K562 (cell line): ENCODE results near the gene RFC2. TPM values are rescaled to one million over a fixed set of nuclear protein-coding genes. Genes with fewer than 3 reads are reported as not detected.

Source experiments
- AFF4 ChIP-seq: sonication (generic); formaldehyde crosslinking; IDR thresholded peaks from 2 replicates; pipeline ENCODE4 v1.8.0; 2023; ENCODE audit warnings: mild to moderate bottlenecking, missing genetic modification reagents
- BHLHE40 ChIP-seq: IDR thresholded peaks from 2 replicates; pipeline ENCODE4 v1.6.1; 2011; ENCODE audit warnings: low read length, improper control_type of control experiment
- DNMT1 ChIP-seq: fragments of 450-650 bp; IDR thresholded peaks from 2 replicates; pipeline ENCODE4 v1.6.1; 2016; ENCODE audit warnings: antibody characterized with exemption, mild to moderate bottlenecking
- ELF2 ChIP-seq: fragments of 250-450 bp; sonication (Bioruptor Pico); IDR thresholded peaks from 2 replicates; pipeline ENCODE4 v1.5.0; 2021; ENCODE audit warnings: mild to moderate bottlenecking
- ELF4 ChIP-seq: fragments of 450-650 bp; formaldehyde crosslinking; IDR thresholded peaks from 2 replicates; pipeline ENCODE4 v1.4.0; 2022; ENCODE audit warnings: missing genetic modification characterization
- ELK3 ChIP-seq: fragments of 450-650 bp; formaldehyde crosslinking; IDR thresholded peaks from 2 replicates; pipeline ENCODE4 v1.4.0; 2020; ENCODE audit warnings: mild to moderate bottlenecking
- ESRRA ChIP-seq: fragments of 450-650 bp; IDR thresholded peaks from 2 replicates; pipeline ENCODE4 v1.6.1; 2014; ENCODE audit warnings: low read depth, mild to moderate bottlenecking, moderate library complexity, borderline replicate concordance
- ETV5 ChIP-seq: sonication (generic); formaldehyde crosslinking; IDR thresholded peaks from 2 replicates; pipeline ENCODE4 v1.4.0; 2020; ENCODE audit warnings: low read depth, mild to moderate bottlenecking, missing genetic modification reagents
- MAFK ChIP-seq: IDR thresholded peaks from 2 replicates; pipeline ENCODE4 v1.6.1; 2011; ENCODE audit warnings: low read length, improper control_type of control experiment
- OTX1 ChIP-seq: fragments of 450-650 bp; formaldehyde crosslinking; IDR thresholded peaks from 2 replicates; pipeline ENCODE4 v1.4.0; 2022; ENCODE audit warnings: mild to moderate bottlenecking
- PCBP1 ChIP-seq: fragments of 200-400 bp; formaldehyde crosslinking; IDR thresholded peaks from 2 replicates; pipeline ENCODE4 v1.6.1; 2018; ENCODE audit warnings: mild to moderate bottlenecking, low read depth, low read length; ENCODE audit not compliant: poor library complexity, severe bottlenecking
- PTTG1 ChIP-seq: fragments of 450-650 bp; IDR thresholded peaks from 2 replicates; pipeline ENCODE4 v1.6.1; 2016; ENCODE audit warnings: low read depth, mild to moderate bottlenecking, missing genetic modification characterization, missing compliant biosample characterization
- SRSF9 ChIP-seq: fragments of 200-400 bp; formaldehyde crosslinking; IDR thresholded peaks from 2 replicates; pipeline ENCODE4 v1.6.1; 2017; ENCODE audit warnings: low read depth, low read length, borderline replicate concordance
- THRA ChIP-seq: fragments of 450-650 bp; IDR thresholded peaks from 2 replicates; pipeline ENCODE4 v1.6.1; 2017; ENCODE audit warnings: mild to moderate bottlenecking, moderate library complexity
- U2AF1 ChIP-seq: fragments of 200-400 bp; formaldehyde crosslinking; optimal IDR thresholded peaks from 2 replicates; pipeline ENCODE3; 2017; ENCODE audit warnings: mild to moderate bottlenecking, low read depth, low read length, moderate library complexity
- YY1 ChIP-seq, 3 experiments: IDR thresholded peaks; 2 replicates each; pipeline ENCODE4 v1.6.1; 2011; ENCODE audit warnings: low read length in 2 of 3, mild to moderate bottlenecking in 2 of 3, moderate library complexity in 2 of 3, borderline replicate concordance in 1 of 3, control low read depth in 1 of 3, low read depth in 1 of 3; ENCODE audit not compliant: insufficient read depth in 3 of 3, insufficient replicate concordance in 2 of 3, control insufficient read depth in 1 of 3, insufficient read length in 1 of 3; ENCODE audit errors: extremely low read depth in 1 of 3
- ZEB2 ChIP-seq: fragments of 450-650 bp; IDR thresholded peaks from 2 replicates; pipeline ENCODE4 v1.6.1; 2016
- ZNF76 ChIP-seq: fragments of 250-450 bp; sonication (Bioruptor Pico); IDR thresholded peaks from 2 replicates; pipeline ENCODE4 v1.4.0; 2020; ENCODE audit warnings: mild to moderate bottlenecking, moderate library complexity, borderline replicate concordance
- polyA plus RNA-seq, 8 experiments: library from polyadenylated mRNA; depleted of rRNA in 4 of 8; stranded (reverse) in 5 of 8; unstranded in 3 of 8; fragments of >200 nt; fragmentation: Nextera tagmentation in 2 of 8; fragmentation: Illumina TruSeq in 1 of 8; extraction: Ambion mirVana in 2 of 8; extraction: Trizol in 1 of 8; gene quantifications; 2 replicates each; pipeline versions ENCODE4 v1.2.1 to v1.2.3, GENCODE V29; 2011 to 2014; ENCODE audit warnings: inconsistent platforms in 1 of 8, missing spikeins in 1 of 8
- total RNA-seq, 7 experiments: library from RNA; depleted of rRNA in 6 of 7; stranded (reverse); fragments of >200 nt in 6 of 7; fragmentation: Illumina TruSeq in 2 of 7; extraction: Trizol in 2 of 7; gene quantifications; 2 replicates each; pipeline versions ENCODE4 v1.2.1 to v1.2.3, GENCODE V29; 2011 to 2021; ENCODE audit warnings: low replicate concordance in 1 of 7

RFC2 gene
- total and polyA plus RNA-seq, 9 of the 15 experiments (the other 6 are each of a cell fraction or from before 2014, with no cell fraction given) = 32.5 to 161 (median 102) TPM

DNA sequence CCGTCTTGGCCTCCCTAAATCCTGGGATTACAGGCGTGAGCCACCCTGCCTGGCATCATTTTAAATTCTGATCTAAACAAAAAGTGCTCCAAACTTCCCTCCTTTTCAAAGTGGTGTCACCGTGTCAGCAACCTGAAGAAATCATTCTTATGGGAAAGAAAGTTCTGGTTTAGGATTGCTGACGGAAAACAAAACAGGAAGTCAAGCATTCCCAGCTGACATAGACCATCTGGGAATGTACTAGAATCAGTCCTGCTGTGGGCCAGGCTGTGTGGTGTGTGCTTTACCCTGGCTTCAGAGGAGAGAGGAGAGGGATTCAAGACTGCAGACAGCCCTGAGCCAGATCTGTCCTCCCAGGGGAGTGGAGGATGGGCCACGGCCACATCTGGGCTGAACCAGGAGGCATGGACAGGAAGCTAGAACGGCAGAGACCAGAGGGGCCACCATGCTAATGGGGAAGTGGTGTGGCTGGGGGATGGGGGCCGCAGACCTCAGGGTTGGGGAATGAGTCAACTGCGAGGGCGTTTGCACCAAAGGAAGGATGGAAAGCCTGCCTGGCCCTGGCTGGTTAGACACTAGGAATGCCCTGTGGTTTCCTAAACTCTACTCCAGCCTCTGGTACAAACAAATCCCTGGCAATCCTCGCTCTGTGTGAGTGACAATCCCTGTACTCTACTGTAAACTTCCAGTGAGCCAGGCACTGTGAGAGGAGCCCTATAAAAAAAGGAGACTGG, 18.3 kb upstream of the RFC2 start (continued):
- TF ChIP-seq AFF4 (CRISPR knock-in tag) = no peak
- no peak for TF ChIP-seq ZEB2
- no peak; the same call in 1 of the 2 replicates for TF ChIP-seq ELF4 (CRISPR knock-in tag)
- peak; percentile 90 for TF ChIP-seq ETV5 (CRISPR knock-in tag)
- TF ChIP-seq DNMT1 = no peak
- no peak for TF ChIP-seq ELF2 (CRISPR knock-in tag)
- TF ChIP-seq OTX1 (CRISPR knock-in tag) = no peak
- TF ChIP-seq BHLHE40 = no peak
- TF ChIP-seq U2AF1 = no peak
- TF ChIP-seq ESRRA = no peak
- TF ChIP-seq THRA = no peak
- no peak for TF ChIP-seq PCBP1
- TF ChIP-seq MAFK = no peak
- TF ChIP-seq YY1 (IDR thresholded peaks at IDR 0.05; ENCODE audit: borderline replicate concordance in 1 of 3, control insufficient read depth in 1 of 3, extremely low read depth in 1 of 3, insufficient read depth in 3 of 3, insufficient read length in 1 of 3, insufficient replicate concordance in 2 of 3, low read depth in 1 of 3, low read length in 2 of 3) = peak in 2 of 3 experiments; percentile 52 to 81
- no peak for TF ChIP-seq SRSF9
- no peak for TF ChIP-seq ELK3 (CRISPR knock-in tag)
- TF ChIP-seq PTTG1 (tag) = no peak
- no peak for TF ChIP-seq ZNF76 (CRISPR knock-in tag)
